ENCODE results near the gene PRKCB.
"Not testable (repeated sequence)": the region's sequence is repeated elsewhere in the genome, so short reads cannot be mapped to it uniquely, and the experiment has no call there.

- not testable (repeated sequence) for TF ChIP-seq CTCF, POLR2A (IDR thresholded peaks at IDR 0.05)
These were observed 97.9 kb downstream of the PRKCB start for GRCh38 chr16:23933650-23934049.
